ENCODE data around the gene LSM6.

The LSM6 gene

DNA sequence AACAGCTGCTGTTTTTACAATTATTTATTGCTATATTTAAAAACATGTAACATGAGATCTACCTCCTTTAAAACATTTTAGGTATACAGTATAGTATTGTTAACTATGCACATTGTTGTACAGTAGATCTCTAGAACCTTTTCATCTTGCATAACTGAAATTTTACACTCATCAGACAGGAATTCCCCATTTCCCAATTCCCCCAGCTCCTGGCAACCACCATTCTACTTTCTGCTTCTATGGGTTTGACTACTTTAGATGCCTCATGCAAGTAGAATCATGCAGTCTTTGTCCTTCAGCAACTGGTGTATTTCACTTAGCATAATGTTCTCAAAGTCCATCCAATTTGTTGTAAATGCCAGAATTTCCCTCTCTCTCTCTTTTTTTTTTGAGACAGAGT, 9.7 kb upstream of the LSM6 start:
- Mint-ChIP-seq H3K27ac (no peak overlapping the region), H3K4me1 (ENCODE audit: low read depth) (peaks cover 3% of the 10 kb centered on the region), H3K9me3 (peaks cover 11% of the 10 kb centered on the region), H3K4me3 (no peak overlapping the region), H3K27me3 (peaks cover 12% of the 10 kb centered on the region), H3K36me3 (ENCODE audit: low read depth) (peaks cover 4% of the 10 kb centered on the region)
- no peak for DNase-seq

DNA sequence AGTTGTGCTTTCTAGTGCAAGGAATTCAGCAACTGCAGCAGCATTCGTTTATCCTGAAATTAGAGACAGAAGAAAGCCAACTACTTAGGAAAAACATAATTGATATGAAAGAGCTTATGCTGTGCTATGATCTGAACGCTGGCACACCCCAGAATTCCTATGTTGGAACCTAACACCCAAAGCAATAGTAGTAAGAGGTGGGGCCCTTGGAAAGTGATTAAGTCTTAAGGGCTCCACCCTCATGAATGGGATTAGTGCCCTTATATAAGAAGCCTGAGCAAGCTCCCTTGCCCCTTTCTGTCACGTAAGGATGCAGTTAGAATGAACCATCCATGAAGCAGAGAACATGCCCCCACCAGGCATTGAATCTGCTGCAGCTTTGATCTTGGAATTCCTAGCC, 5.4 kb upstream of the LSM6 start:
- Mint-ChIP-seq H3K27ac (no peak overlapping the region), H3K9me3 (no peaks in the 10 kb centered on the region), H3K27me3 (no peaks in the 10 kb centered on the region), H3K4me3 (no peak overlapping the region), H3K4me1 (ENCODE audit: low read depth) (peaks cover 12% of the 10 kb centered on the region), H3K36me3 (ENCODE audit: low read depth) (no peaks in the 10 kb centered on the region)
- no peak for DNase-seq

DNA sequence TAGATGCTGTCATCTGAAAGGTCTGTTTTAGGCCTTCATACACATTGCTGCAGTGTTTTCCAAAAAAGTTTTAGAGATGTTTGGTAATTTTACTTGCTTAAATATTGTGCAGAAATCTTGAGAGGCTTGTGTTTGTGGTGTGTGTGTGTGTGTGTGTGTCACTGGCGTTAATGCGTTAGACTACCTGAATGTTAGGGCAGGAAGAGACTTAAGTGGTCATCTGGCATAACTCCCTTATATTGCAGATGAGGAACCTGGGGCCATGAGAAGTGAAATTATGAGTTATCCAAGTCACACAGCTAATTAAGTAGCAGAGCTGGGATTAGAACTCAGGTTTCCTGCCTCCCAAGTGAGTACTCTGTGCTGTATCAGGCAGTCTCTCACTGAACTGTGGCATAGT, 1.4 kb downstream of the LSM6 start:
- Mint-ChIP-seq H3K27me3 (no peaks in the 10 kb centered on the region), H3K36me3 (ENCODE audit: low read depth) (peaks cover 42% of the 10 kb centered on the region), H3K4me3 (peak overlapping the region; percentile 87), H3K27ac (peak overlapping the region; percentile 85), H3K4me1 (ENCODE audit: low read depth) (peaks cover 61% of the 10 kb centered on the region), H3K9me3 (no peaks in the 10 kb centered on the region)
- no peak for DNase-seq

DNA sequence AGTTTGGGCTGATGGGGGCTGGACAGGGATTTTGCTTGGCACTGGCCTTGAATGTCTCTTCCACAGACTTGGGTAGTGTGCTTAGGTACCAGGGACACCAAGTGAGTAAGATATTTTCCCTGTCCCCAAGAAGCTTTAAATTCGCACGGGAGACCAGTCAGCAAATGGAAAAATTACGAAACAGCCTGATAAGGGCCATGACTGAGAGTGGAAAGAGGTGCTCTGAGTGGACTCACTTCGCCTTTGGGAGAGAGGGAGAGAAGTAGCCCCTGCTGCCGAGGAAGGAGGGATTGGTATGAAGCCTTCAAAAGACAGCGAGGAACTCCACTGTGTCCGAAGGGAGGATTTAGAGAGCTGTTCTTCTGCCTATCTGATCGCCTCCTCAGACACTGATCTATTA, 2.6 kb downstream of the LSM6 start:
- H3K27me3 Mint-ChIP-seq = no peaks in the 10 kb centered on the region
- H3K27ac Mint-ChIP-seq = peak overlapping the region; percentile 66
- peaks cover 51% of the 10 kb centered on the region for H3K36me3 Mint-ChIP-seq (ENCODE audit: low read depth)
- peaks cover 67% of the 10 kb centered on the region for H3K4me1 Mint-ChIP-seq (ENCODE audit: low read depth)
- no peaks in the 10 kb centered on the region for H3K9me3 Mint-ChIP-seq
- DNase-seq = no peak
- H3K4me3 Mint-ChIP-seq = peak overlapping the region; percentile 21

DNA sequence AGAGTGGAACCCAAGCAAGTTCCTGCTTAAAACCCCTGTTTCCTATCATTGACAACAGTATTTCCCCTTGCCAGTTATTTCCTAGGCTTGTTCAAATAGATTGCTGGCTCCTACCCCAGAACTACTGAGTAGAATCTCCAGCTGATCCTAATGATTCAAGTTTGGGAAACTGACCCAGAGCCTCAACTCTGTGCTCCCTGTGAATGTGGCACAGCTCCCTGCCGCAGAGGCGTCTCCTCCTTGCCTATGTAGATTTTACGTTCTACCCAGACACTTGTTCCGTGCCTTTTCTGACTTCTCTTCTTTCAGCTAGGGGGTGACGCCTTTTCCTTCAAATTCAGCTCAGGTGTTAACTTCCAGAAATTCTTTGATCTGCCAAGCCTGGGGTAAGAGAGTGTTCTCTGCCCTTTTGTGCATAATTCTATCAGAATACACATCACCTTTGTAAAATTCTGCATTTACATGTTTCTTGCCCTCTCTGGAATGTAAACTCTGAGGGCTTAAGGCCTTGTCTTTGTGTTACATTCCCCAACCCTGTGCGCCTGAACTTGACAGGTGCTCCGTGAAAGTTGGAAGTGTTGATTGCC, 4.4 kb downstream of the LSM6 start:
- H3K4me3 Mint-ChIP-seq = no peak overlapping the region
- peak overlapping the region; percentile 28 for H3K27ac Mint-ChIP-seq
- peaks cover 61% of the 10 kb centered on the region for H3K4me1 Mint-ChIP-seq (ENCODE audit: low read depth)
- H3K27me3 Mint-ChIP-seq = no peaks in the 10 kb centered on the region
- no peaks in the 10 kb centered on the region for H3K9me3 Mint-ChIP-seq
- no peak for DNase-seq
- H3K36me3 Mint-ChIP-seq (ENCODE audit: low read depth) = peaks cover 69% of the 10 kb centered on the region

DNA sequence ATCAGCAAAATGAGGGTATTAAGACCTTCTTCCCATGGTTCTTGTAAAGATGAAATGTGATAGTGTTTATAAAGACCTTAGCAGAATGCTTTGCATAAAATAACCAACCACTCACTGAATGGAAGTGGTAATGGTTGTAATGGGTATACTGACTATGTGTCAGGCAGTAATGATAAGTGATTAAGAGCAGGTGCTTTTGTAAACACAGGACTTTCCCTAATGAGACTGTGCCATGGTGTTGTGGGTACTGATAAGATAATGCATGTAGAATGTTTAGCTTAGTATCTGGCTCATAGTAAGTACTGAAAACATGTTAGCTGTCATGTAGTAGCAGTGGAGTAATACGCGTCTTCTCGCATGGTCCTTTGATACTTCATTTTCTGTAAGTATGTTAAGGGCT, 6.9 kb downstream of the LSM6 start:
- Mint-ChIP-seq H3K36me3 (ENCODE audit: low read depth) (peaks cover 81% of the 10 kb centered on the region), H3K4me1 (ENCODE audit: low read depth) (peaks cover 50% of the 10 kb centered on the region), H3K27me3 (no peaks in the 10 kb centered on the region), H3K9me3 (no peaks in the 10 kb centered on the region), H3K27ac (no peak overlapping the region), H3K4me3 (no peak overlapping the region)
- DNase-seq = no peak

DNA sequence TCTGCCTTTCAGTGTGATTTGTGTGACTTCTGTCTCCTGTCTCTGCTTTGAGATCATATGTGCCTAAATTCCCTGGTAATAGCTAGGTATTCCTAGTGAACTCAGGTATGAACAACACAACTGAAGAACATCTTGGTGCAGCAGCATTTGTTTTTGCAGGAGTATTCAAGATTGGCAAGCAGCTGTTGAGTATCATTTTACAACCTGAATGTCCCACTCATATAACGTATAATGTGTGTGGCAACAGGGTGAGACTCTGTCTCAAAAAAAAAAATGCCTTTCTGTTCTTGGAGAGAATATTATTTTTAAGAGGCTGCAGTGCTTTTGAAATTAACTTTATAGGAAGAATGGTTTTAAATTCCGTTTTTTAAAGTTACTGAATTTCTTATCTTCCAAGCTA, 7.7 kb downstream of the LSM6 start:
- Mint-ChIP-seq H3K9me3 (no peaks in the 10 kb centered on the region), H3K27me3 (no peaks in the 10 kb centered on the region), H3K4me3 (no peak overlapping the region), H3K4me1 (ENCODE audit: low read depth) (peaks cover 43% of the 10 kb centered on the region), H3K27ac (no peak overlapping the region), H3K36me3 (ENCODE audit: low read depth) (peaks cover 82% of the 10 kb centered on the region)
- DNase-seq = no peak

DNA sequence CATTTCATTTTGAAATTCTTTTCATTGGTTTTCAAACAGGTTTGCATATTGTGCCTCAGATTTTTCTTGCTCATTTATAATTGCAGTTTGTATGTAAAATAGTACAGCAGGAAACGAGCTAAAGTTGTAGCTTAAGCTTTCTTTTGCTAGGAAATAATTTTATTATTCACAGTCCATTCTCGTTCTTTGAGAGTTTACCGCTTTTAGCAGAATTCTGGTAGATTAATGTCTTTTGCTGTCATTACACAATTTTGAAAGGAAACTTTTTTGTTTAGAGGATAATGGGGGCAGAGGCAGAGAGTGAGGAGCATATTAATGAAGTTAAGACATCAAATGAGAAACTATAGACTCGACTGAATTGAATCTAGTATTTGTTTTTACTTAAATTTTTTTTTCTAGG, 10.5 kb downstream of the LSM6 start:
- peaks cover 89% of the 10 kb centered on the region for H3K36me3 Mint-ChIP-seq (ENCODE audit: low read depth)
- no peak overlapping the region for H3K27ac Mint-ChIP-seq
- no peaks in the 10 kb centered on the region for H3K27me3 Mint-ChIP-seq
- H3K4me3 Mint-ChIP-seq = no peak overlapping the region
- H3K9me3 Mint-ChIP-seq = no peaks in the 10 kb centered on the region
- H3K4me1 Mint-ChIP-seq (ENCODE audit: low read depth) = peaks cover 15% of the 10 kb centered on the region
- no peak for DNase-seq

DNA sequence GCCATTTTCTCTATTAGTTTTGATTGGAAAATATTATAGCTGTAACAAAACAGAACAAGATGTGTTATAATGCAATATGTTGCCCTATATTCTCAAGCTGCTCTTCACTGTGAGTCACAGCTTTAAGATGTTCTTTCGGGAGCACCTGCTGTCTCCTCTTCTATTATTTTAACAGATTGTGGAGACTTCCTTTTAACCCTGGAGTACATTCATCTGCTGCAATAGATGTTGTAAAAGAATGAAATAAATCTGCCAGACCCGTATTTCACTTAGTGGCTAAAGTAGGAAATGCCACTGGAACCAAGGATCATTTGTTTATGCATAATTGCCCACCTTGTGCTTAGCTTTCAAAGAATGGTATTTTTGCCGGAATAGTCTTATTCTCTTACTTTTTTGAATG, 11.1 kb downstream of the LSM6 start:
- H3K4me1 Mint-ChIP-seq (ENCODE audit: low read depth) = peaks cover 13% of the 10 kb centered on the region
- peaks cover 92% of the 10 kb centered on the region for H3K36me3 Mint-ChIP-seq (ENCODE audit: low read depth)
- no peak for DNase-seq
- H3K27me3 Mint-ChIP-seq = no peaks in the 10 kb centered on the region
- peak overlapping the region; percentile 53 for H3K27ac Mint-ChIP-seq
- H3K4me3 Mint-ChIP-seq = no peak overlapping the region
- H3K9me3 Mint-ChIP-seq = no peaks in the 10 kb centered on the region

DNA sequence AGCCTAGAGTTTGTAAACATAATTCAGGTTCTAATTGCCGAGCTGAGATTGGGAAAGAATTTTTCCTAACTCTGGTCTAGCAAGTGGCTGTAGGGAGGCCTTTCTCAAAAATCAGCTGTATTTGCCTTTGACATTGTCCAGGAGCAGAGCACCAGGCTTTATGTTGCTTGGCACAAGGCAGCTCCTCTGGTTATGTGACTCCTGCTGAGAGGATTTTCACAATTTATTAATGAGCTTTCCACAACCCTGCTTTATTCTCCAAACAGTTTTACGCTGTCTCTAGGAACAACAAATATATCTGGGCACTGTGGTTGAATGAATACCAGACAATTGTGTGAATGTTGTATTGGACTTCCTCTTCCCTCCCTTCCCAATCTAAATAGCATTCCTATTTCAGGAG, 14.9 kb downstream of the LSM6 start:
- no peak overlapping the region for H3K4me3 Mint-ChIP-seq
- no peaks in the 10 kb centered on the region for H3K9me3 Mint-ChIP-seq
- peaks cover 89% of the 10 kb centered on the region for H3K36me3 Mint-ChIP-seq (ENCODE audit: low read depth)
- peaks cover 10% of the 10 kb centered on the region for H3K4me1 Mint-ChIP-seq (ENCODE audit: low read depth)
- DNase-seq = no peak
- no peak overlapping the region for H3K27ac Mint-ChIP-seq
- H3K27me3 Mint-ChIP-seq = no peaks in the 10 kb centered on the region

DNA sequence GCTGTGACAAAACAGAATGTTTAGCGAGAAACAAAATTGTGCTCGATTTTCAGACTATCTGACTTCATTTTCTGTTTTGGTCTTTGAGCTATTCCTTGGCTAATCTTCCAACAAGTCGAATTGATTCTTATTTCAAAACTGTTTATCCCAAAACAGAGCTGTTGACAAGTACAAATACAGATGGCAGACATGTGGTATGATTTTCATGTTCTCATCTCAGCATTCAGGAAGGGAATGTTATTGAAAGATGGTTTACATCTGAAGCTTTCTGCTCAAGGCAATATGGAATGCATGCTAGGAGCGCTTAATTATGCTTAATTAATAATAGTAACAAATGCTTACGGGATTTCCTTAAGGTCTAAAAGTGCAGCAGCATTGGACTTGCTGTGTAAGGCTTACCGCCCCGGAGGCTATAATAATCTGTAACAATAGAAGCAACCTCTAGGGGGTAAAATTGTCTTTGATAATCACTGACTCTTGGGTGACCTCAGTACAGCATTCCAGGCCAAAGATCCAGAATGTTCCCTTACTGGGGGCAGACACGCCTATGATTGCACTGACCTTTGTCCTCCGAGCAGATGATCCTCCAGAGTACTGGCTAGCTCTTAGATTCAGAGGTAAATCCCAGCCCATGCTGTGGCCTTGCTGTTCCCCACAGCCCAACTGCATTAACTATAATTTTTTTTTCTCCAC, 16.4 kb downstream of the LSM6 start:
- Mint-ChIP-seq H3K4me3 (no peak overlapping the region), H3K4me1 (ENCODE audit: low read depth) (peaks cover 17% of the 10 kb centered on the region), H3K9me3 (no peaks in the 10 kb centered on the region), H3K27me3 (no peaks in the 10 kb centered on the region), H3K36me3 (ENCODE audit: low read depth) (peaks cover 83% of the 10 kb centered on the region), H3K27ac (no peak overlapping the region)
- DNase-seq = no peak

DNA sequence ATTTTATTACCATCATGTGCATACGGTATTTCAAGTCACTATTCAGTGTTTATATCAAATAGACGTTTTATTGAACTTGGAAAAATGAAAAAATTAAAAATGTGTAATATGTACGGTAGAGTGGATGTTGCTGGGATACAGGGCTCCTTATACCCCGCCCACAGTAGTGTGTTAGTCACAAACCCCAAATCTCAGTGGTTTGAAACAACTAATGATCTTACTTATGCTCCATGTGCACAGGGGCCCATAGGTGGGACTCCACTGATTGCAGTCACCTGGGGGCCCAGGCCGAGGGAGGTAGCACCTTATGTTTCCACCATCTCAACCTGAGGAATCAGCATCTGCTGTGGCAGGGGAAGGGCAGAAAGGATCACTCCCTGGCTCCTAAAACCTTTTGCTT, 18.1 kb downstream of the LSM6 start:
- Mint-ChIP-seq H3K9me3 (no peaks in the 10 kb centered on the region), H3K36me3 (ENCODE audit: low read depth) (peaks cover 67% of the 10 kb centered on the region), H3K4me3 (no peak overlapping the region), H3K4me1 (ENCODE audit: low read depth) (peaks cover 17% of the 10 kb centered on the region), H3K27me3 (no peaks in the 10 kb centered on the region), H3K27ac (no peak overlapping the region)
- DNase-seq = no peak

DNA sequence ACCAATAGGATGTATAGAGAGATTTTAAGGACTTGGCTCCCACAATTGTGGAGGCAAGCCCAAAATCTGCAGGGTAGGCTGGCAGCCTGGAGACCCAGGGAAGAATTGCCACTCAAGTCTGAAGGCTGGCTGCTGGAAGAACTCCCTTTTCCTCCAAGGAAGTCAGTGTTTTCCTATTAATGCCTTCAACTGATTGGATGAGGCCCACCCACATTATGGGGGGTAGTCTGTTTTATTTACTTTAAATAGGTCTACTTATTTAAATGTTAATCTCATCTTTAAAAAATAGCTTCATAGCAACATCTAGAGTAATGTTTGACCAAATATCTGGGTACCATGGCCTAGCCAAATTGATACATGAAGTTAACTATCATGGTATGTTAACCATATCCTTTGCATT, 18.7 kb downstream of the LSM6 start:
- H3K4me3 Mint-ChIP-seq = no peak overlapping the region

DNA sequence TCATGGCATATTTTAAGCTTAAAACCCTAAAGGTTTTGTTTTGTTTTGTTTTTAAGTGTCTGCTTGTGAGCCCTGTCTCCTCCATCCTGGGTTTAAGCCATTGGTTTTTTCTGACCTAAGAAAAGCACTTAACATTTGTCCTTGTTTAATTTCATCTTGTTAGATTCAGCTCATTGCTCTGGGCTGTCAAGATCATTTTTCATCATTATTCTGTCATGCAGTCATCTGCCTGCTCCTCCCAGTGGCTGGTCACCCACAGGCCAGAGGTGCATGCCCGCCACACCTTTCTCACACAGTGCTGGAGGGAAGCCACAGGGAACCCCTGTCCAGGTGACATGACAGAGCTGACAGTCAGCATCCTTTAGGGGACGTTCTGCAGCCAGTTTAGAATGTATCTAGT, 27.1 kb downstream of the LSM6 start:
- no peak for DNase-seq
- no peaks in the 10 kb centered on the region for H3K27me3 Mint-ChIP-seq
- H3K27ac Mint-ChIP-seq = no peak overlapping the region
- no peaks in the 10 kb centered on the region for H3K4me1 Mint-ChIP-seq (ENCODE audit: low read depth)
- H3K36me3 Mint-ChIP-seq (ENCODE audit: low read depth) = peaks cover 42% of the 10 kb centered on the region
- H3K9me3 Mint-ChIP-seq = no peaks in the 10 kb centered on the region
- no peak overlapping the region for H3K4me3 Mint-ChIP-seq

More for the DNA sequence above, 18.7 kb downstream of the LSM6 start:
- peaks cover 17% of the 10 kb centered on the region for H3K4me1 Mint-ChIP-seq (ENCODE audit: low read depth)
- H3K9me3 Mint-ChIP-seq = no peaks in the 10 kb centered on the region
- no peak for DNase-seq
- peaks cover 61% of the 10 kb centered on the region for H3K36me3 Mint-ChIP-seq (ENCODE audit: low read depth)
- H3K27ac Mint-ChIP-seq = no peak overlapping the region
- H3K27me3 Mint-ChIP-seq = no peaks in the 10 kb centered on the region

DNA sequence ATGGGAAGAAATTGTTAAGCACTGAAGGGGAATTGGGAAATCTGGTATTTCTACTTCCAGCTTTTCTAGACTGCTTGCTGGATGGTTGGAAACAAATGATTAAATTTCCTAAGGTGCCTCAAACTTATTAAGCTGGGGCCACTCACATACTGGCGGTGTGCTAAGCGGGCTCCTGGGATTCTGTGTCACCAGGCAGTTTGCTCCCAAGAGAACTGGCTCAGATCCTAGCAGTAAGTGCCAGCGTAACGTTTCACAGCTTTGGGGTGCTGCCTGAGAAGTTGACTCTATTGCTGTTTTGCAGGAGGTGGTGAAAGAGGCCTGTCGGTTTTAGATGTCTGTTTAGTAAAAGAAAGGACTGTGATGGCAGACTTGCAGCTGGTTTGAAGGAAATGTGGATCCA, 31.9 kb downstream of the LSM6 start:
- DNase-seq = no peak
- no peaks in the 10 kb centered on the region for H3K27me3 Mint-ChIP-seq
- H3K36me3 Mint-ChIP-seq (ENCODE audit: low read depth) = peaks cover 21% of the 10 kb centered on the region
- H3K27ac Mint-ChIP-seq = no peak overlapping the region
- H3K9me3 Mint-ChIP-seq = no peaks in the 10 kb centered on the region
- H3K4me3 Mint-ChIP-seq = no peak overlapping the region
- no peaks in the 10 kb centered on the region for H3K4me1 Mint-ChIP-seq (ENCODE audit: low read depth)

DNA sequence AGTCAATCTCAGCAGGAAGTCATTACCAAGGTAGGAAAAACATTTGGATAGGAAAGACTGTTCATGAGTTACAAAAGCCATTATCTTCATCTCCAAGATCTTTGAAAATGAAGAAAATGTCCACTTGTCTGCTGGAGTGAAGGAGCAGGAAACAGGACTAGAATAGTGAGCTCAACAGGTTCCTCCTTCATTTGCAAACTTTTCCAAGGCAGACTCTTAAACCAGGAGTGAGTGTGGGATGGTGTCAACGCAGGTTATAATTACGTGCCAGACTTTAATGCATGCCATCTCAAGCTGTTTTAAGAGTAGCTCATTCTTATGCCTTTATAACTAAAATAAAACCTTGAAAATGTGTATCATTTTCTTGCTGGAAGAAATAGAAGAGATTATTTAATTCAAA, 35.4 kb downstream of the LSM6 start:
- Mint-ChIP-seq H3K27ac (no peak overlapping the region), H3K4me3 (no peak overlapping the region), H3K9me3 (no peaks in the 10 kb centered on the region), H3K36me3 (ENCODE audit: low read depth) (no peaks in the 10 kb centered on the region), H3K27me3 (no peaks in the 10 kb centered on the region), H3K4me1 (ENCODE audit: low read depth) (no peaks in the 10 kb centered on the region)
- DNase-seq = no peak

Measured in activated T-cell treated with anti-CD3 and anti-CD28 coated beads, Interleukin-2, amount 50 U/mL, for 24 hours (primary cell).